Endothelial cell (in vitro differentiated cells): ENCODE data around the gene VPS45. TPM values are rescaled to one million over a fixed set of nuclear protein-coding genes. Genes with fewer than 3 reads are reported as not detected.
A peak's percentile ranks its signal among the peaks of the same experiment; 100 is the strongest.

Source experiments
- DNase-seq: peaks from one replicate; pipeline ENCODE4 v3.0.0; 2021; ENCODE audit warnings: low spot score
- H3K27ac Mint-ChIP-seq: one replicate; pipeline ENCODE4 v1.8.0; 2021; ENCODE audit warnings: mixed read lengths, inconsistent platforms; ENCODE audit not compliant: unreplicated experiment
- H3K27me3 Mint-ChIP-seq: one replicate; pipeline ENCODE4 v1.8.0; 2021; ENCODE audit warnings: mild to moderate bottlenecking, moderate library complexity, mixed read lengths, inconsistent platforms; ENCODE audit not compliant: unreplicated experiment
- H3K36me3 Mint-ChIP-seq: one replicate; pipeline ENCODE4 v1.8.0; 2021; ENCODE audit warnings: mild to moderate bottlenecking, low read depth, mixed read lengths, inconsistent platforms; ENCODE audit not compliant: unreplicated experiment
- H3K4me1 Mint-ChIP-seq: one replicate; pipeline ENCODE4 v1.8.0; 2021; ENCODE audit warnings: mild to moderate bottlenecking, mixed read lengths, inconsistent platforms; ENCODE audit not compliant: unreplicated experiment
- H3K4me3 Mint-ChIP-seq: one replicate; pipeline ENCODE4 v1.8.0; 2021; ENCODE audit warnings: mild to moderate bottlenecking, mixed read lengths, inconsistent platforms; ENCODE audit not compliant: unreplicated experiment
- H3K9me3 Mint-ChIP-seq: one replicate; pipeline ENCODE4 v1.8.0; 2021; ENCODE audit warnings: mixed read lengths, inconsistent platforms; ENCODE audit not compliant: unreplicated experiment
- total RNA-seq: library from RNA; stranded (reverse); fragmentation: NEBNext Ultra II Directional; extraction: Animal tissue kit (Norgen Biotek cat#: 25700); gene quantifications from one replicate; pipeline ENCODE4 v1.2.1, GENCODE V29; 2021; ENCODE audit not compliant: unreplicated experiment
- TF ChIP-seq, protein P1 (sequence below): fragments of 200-600 bp; sonication (generic); IDR thresholded peaks from one replicate; pipeline ENCODE4 v1.5.0; 2021; ENCODE audit warnings: antibody characterized with exemption; ENCODE audit not compliant: unreplicated experiment

VPS45 gene
- total RNA-seq, 1 donor from 2014 or later, result 32.5 TPM

DNA sequence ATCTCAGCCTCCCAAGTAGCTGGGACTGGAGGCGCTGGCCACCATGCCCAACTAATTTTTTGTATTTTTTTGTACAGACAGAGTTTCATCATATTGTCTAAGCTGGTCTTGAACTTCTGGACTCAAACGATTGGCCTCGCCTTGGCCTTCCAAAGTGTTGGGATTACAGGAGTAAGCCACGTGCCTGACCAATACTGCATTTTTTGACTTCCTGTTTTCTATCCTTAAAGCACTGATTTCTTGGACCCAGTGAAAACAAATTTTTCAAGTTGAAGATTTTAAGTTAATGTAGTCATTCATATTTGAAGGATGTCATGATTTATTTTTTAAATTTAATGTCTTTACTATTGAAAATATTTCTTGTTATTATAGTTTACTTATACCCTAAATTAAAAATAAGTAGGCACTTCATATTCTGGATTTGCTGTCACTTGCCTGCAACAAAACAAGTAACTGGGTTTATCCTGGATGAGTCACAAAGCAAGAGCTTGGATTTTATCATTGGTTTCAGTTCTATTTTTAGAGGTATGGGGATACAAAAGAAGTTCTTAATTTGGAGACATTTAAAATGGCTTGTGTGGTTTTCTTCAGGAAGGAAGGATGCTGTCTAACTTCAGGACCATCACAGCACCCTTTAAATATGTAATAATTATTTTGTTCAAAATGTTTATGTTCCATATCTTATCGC is 2.2 kb upstream of the VPS45 start:
- TF ChIP-seq, protein P1, sequence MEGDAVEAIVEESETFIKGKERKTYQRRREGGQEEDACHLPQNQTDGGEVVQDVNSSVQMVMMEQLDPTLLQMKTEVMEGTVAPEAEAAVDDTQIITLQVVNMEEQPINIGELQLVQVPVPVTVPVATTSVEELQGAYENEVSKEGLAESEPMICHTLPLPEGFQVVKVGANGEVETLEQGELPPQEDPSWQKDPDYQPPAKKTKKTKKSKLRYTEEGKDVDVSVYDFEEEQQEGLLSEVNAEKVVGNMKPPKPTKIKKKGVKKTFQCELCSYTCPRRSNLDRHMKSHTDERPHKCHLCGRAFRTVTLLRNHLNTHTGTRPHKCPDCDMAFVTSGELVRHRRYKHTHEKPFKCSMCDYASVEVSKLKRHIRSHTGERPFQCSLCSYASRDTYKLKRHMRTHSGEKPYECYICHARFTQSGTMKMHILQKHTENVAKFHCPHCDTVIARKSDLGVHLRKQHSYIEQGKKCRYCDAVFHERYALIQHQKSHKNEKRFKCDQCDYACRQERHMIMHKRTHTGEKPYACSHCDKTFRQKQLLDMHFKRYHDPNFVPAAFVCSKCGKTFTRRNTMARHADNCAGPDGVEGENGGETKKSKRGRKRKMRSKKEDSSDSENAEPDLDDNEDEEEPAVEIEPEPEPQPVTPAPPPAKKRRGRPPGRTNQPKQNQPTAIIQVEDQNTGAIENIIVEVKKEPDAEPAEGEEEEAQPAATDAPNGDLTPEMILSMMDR, result no peak
- no peaks in the 10 kb centered on the region for H3K27me3 Mint-ChIP-seq
- H3K4me1 Mint-ChIP-seq, result peaks cover 19% of the 10 kb centered on the region
- no peaks in the 10 kb centered on the region for H3K9me3 Mint-ChIP-seq
- no peak overlapping the region for H3K4me3 Mint-ChIP-seq
- H3K36me3 Mint-ChIP-seq, result peaks cover 6% of the 10 kb centered on the region
- no peak overlapping the region for H3K27ac Mint-ChIP-seq
- DNase-seq, result no peak

DNA sequence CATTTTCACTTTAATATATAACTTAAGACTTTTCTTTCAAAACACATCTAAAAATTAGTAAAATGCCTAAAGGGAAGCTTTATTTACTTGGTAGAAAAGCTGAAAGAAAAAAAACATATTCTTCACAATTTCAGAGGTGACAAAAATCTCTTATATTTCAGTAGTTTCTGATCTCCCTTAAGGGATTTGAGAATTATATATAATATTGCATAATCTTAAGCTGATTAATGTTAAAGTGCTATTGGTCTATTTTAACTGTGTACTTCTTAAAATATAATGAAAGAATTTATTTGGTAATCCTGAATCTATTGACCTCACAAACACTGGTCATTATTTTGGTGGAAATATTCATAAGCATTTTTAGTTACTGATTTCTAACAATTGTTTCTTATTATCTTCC is 1.2 kb upstream of the VPS45 start:
- no peaks in the 10 kb centered on the region for H3K27me3 Mint-ChIP-seq

DNA sequence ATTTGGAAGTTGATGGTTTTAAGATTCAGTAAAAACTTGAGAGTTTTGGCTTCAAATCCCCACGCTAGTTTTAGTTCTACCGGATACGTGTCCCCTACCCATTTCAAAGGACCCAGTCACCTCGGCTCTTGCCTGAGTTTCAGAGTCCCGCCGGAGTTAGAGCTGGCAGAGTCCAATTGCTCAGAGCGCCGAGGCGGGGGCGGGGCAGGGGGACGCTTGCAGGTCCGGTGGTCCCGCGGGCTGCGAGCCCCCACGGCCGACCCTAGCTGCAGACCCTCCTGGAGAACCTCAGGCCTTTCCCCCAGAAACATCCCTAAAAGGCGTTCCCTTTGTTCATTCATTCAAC is 765 bp upstream of the VPS45 start:
- peaks cover 16% of the 10 kb centered on the region for H3K4me1 Mint-ChIP-seq

More for the DNA sequence above, 1.2 kb upstream of the VPS45 start:
- Mint-ChIP-seq H3K4me3 (peak overlapping the region; percentile 97), H3K36me3 (peaks cover 6% of the 10 kb centered on the region), H3K4me1 (peaks cover 19% of the 10 kb centered on the region), H3K9me3 (no peaks in the 10 kb centered on the region), H3K27ac (peak overlapping the region; percentile 74)
- TF ChIP-seq, protein P1, result no peak
- DNase-seq, result no peak

DNA sequence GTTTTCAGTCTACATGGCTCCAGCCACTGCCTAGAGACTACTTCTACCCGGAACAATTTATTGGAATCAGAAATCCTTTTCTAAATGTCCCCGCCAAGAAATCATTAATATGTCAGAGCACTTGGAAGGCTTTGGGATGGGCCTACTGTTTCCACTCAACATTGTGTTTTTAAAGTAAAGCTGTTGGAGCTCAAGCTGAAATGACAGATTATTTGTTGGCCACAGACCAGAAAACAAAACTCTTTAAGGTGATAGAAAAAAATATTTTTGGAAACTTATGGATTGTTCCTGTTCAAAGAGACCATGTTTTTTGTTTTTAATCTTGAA is 496 bp downstream of the VPS45 start:
- peak overlapping the region; percentile 97 for H3K4me3 Mint-ChIP-seq
- TF ChIP-seq, protein P1, result no peak
- H3K27me3 Mint-ChIP-seq, result no peaks in the 10 kb centered on the region
- H3K9me3 Mint-ChIP-seq, result no peaks in the 10 kb centered on the region
- H3K4me1 Mint-ChIP-seq, result peaks cover 10% of the 10 kb centered on the region
- H3K36me3 Mint-ChIP-seq, result peaks cover 6% of the 10 kb centered on the region
- H3K27ac Mint-ChIP-seq, result peak overlapping the region; percentile 96
- no peak for DNase-seq

More for the DNA sequence above, 765 bp upstream of the VPS45 start:
- Mint-ChIP-seq H3K4me3 (peak overlapping the region; percentile 97), H3K27ac (peak overlapping the region; percentile 96), H3K36me3 (peaks cover 6% of the 10 kb centered on the region), H3K27me3 (no peaks in the 10 kb centered on the region), H3K9me3 (no peaks in the 10 kb centered on the region)
- TF ChIP-seq, protein P1, result no peak
- peak; percentile 49 for DNase-seq

DNA sequence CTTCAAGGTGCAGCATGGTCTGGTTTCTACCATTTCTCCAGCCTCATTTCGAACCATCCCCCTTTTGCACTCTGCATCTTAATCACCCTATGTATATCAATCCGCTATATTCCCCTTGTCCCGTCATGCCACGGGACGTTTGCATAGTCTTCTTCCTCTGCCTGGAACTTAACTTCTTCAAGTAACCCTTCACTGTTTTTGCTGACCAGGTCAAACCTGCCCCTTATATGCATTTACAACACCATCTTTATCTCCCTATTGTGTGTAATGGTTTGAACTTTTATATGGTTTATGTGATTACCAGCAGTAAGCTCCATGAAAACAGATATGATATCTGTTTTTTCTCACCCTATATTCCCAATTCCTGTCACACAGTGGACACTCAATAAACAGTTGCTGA is 2.3 kb downstream of the VPS45 start:
- Mint-ChIP-seq H3K9me3 (no peaks in the 10 kb centered on the region), H3K4me3 (peak overlapping the region; percentile 75), H3K27ac (no peak overlapping the region), H3K4me1 (peaks cover 10% of the 10 kb centered on the region), H3K27me3 (no peaks in the 10 kb centered on the region), H3K36me3 (peaks cover 6% of the 10 kb centered on the region)
- TF ChIP-seq, protein P1, result no peak
- no peak for DNase-seq
